Forelimb muscle (tissue), 1 donor: ENCODE data around the gene GATAD2A. TPM values are rescaled to one million over a fixed set of nuclear protein-coding genes. Genes with fewer than 3 reads are reported as not detected.

Experiments used
- DNase-seq: peaks from one replicate; pipeline ENCODE4 v3.0.0-alpha.2; 2013; ENCODE audit warnings: low read depth
- polyA plus RNA-seq: library from polyadenylated mRNA; unstranded; fragments of 120-200 nt; gene quantifications from one replicate; pipeline ENCODE4 v1.2.1, GENCODE V29; 2013; ENCODE audit not compliant: insufficient read length

GATAD2A gene
- polyA plus RNA-seq, 1 donor, result 45.7 TPM

GRCh38 chr19:19420570-19421298 lies 15.3 kb downstream of the GATAD2A start:
- DNase-seq, result no peak

- no peak for DNase-seq
These were observed 15.8 kb downstream of the GATAD2A start for GRCh38 chr19:19421299-19421696.

GRCh38 chr19:19422156-19422555 lies 16.7 kb downstream of the GATAD2A start:
- no peak for DNase-seq

- no peak for DNase-seq
These were observed 17.8 kb downstream of the GATAD2A start for GRCh38 chr19:19423322-19423721.

GRCh38 chr19:19425170-19425875 lies 19.8 kb downstream of the GATAD2A start:
- no peak for DNase-seq

GRCh38 chr19:19426216-19426615 lies 20.7 kb downstream of the GATAD2A start:
- no peak for DNase-seq

GRCh38 chr19:19426799-19427198 lies 21.3 kb downstream of the GATAD2A start:
- DNase-seq, result no peak

- no peak for DNase-seq
These were observed 21.8 kb downstream of the GATAD2A start for GRCh38 chr19:19427302-19427701.

- DNase-seq, result no peak
These were observed 22.5 kb downstream of the GATAD2A start for GRCh38 chr19:19427944-19428343.

- DNase-seq, result no peak
These were observed 23.3 kb downstream of the GATAD2A start for GRCh38 chr19:19428746-19429145.

GRCh38 chr19:19429361-19429760 lies 23.9 kb downstream of the GATAD2A start:
- no peak for DNase-seq

GRCh38 chr19:19432732-19433131 lies 27.3 kb downstream of the GATAD2A start:
- no peak for DNase-seq

- no peak for DNase-seq
These were observed 28.3 kb downstream of the GATAD2A start for GRCh38 chr19:19433666-19434213.

GRCh38 chr19:19434483-19435045 lies 29.1 kb downstream of the GATAD2A start:
- DNase-seq, result no peak

GRCh38 chr19:19436137-19436691 lies 30.7 kb downstream of the GATAD2A start:
- DNase-seq, result no peak

- no peak for DNase-seq
These were observed 33.1 kb downstream of the GATAD2A start for GRCh38 chr19:19438366-19439175.

GRCh38 chr19:19439176-19439482 lies 33.7 kb downstream of the GATAD2A start:
- DNase-seq, result no peak

GRCh38 chr19:19443283-19443682 lies 37.8 kb downstream of the GATAD2A start:
- DNase-seq, result no peak

- DNase-seq, result no peak
These were observed 38.6 kb downstream of the GATAD2A start for GRCh38 chr19:19443902-19444680.

GRCh38 chr19:19444681-19445155 lies 39.2 kb downstream of the GATAD2A start:
- no peak for DNase-seq

- DNase-seq, result no peak
These were observed 39.8 kb downstream of the GATAD2A start for GRCh38 chr19:19445288-19445687.
